Epithelial cell of esophagus (primary cell): ENCODE data around the gene HS6ST3.

Source experiments
- DNase-seq: peaks from one replicate; pipeline ENCODE4 v3.0.0; 2010; ENCODE audit warnings: low read depth
- H3K4me3 ChIP-seq: 2 replicates; pipeline ENCODE4 v1.5.1; 2011; ENCODE audit warnings: mild to moderate bottlenecking, low read length, control low read depth
- CTCF ChIP-seq: IDR thresholded peaks from 2 replicates; pipeline ENCODE4 v1.5.1; 2011; ENCODE audit warnings: low read depth, mild to moderate bottlenecking, low read length, control low read depth, inconsistent platforms; ENCODE audit not compliant: insufficient read depth; ENCODE audit errors: missing control alignments

The HS6ST3 gene

GRCh38 chr13:96730676-96731075, 640.8 kb downstream of the HS6ST3 start:
- no peak for DNase-seq
- no peak overlapping the region for H3K4me3 ChIP-seq
- no peak for TF ChIP-seq CTCF

GRCh38 chr13:96734499-96734898, 644.6 kb downstream of the HS6ST3 start:
- TF ChIP-seq CTCF: no peak
- DNase-seq: no peak
- no peak overlapping the region for H3K4me3 ChIP-seq

GRCh38 chr13:96741779-96742178, 651.9 kb downstream of the HS6ST3 start:
- no peak overlapping the region for H3K4me3 ChIP-seq
- DNase-seq: no peak
- no peak for TF ChIP-seq CTCF

GRCh38 chr13:96743296-96744089, 653.6 kb downstream of the HS6ST3 start:
- no peak for TF ChIP-seq CTCF
- no peak for DNase-seq
- no peak overlapping the region for H3K4me3 ChIP-seq

- TF ChIP-seq CTCF: no peak
- no peak overlapping the region for H3K4me3 ChIP-seq
- DNase-seq: no peak
These were observed 654.7 kb downstream of the HS6ST3 start for GRCh38 chr13:96744367-96745331.

GRCh38 chr13:96746886-96747285, 657.0 kb downstream of the HS6ST3 start:
- no peak for DNase-seq
- no peak for TF ChIP-seq CTCF

More at GRCh38 chr13:96746886-96747285, 657.0 kb downstream of the HS6ST3 start:
- H3K4me3 ChIP-seq: no peak overlapping the region
